Endothelial cell (in vitro differentiated cells): ENCODE data around the gene VAMP1. TPM values are rescaled to one million over a fixed set of nuclear protein-coding genes. Genes with fewer than 3 reads are reported as not detected.
A peak's percentile ranks its signal among the peaks of the same experiment; 100 is the strongest.

Source experiments
- DNase-seq: peaks from one replicate; pipeline ENCODE4 v3.0.0; 2021; ENCODE audit warnings: low spot score
- H3K27ac Mint-ChIP-seq: one replicate; pipeline ENCODE4 v1.8.0; 2021; ENCODE audit warnings: mixed read lengths, inconsistent platforms; ENCODE audit not compliant: unreplicated experiment
- H3K27me3 Mint-ChIP-seq: one replicate; pipeline ENCODE4 v1.8.0; 2021; ENCODE audit warnings: mild to moderate bottlenecking, moderate library complexity, mixed read lengths, inconsistent platforms; ENCODE audit not compliant: unreplicated experiment
- H3K36me3 Mint-ChIP-seq: one replicate; pipeline ENCODE4 v1.8.0; 2021; ENCODE audit warnings: mild to moderate bottlenecking, low read depth, mixed read lengths, inconsistent platforms; ENCODE audit not compliant: unreplicated experiment
- H3K4me1 Mint-ChIP-seq: one replicate; pipeline ENCODE4 v1.8.0; 2021; ENCODE audit warnings: mild to moderate bottlenecking, mixed read lengths, inconsistent platforms; ENCODE audit not compliant: unreplicated experiment
- H3K4me3 Mint-ChIP-seq: one replicate; pipeline ENCODE4 v1.8.0; 2021; ENCODE audit warnings: mild to moderate bottlenecking, mixed read lengths, inconsistent platforms; ENCODE audit not compliant: unreplicated experiment
- H3K9me3 Mint-ChIP-seq: one replicate; pipeline ENCODE4 v1.8.0; 2021; ENCODE audit warnings: mixed read lengths, inconsistent platforms; ENCODE audit not compliant: unreplicated experiment
- total RNA-seq: library from RNA; stranded (reverse); fragmentation: NEBNext Ultra II Directional; extraction: Animal tissue kit (Norgen Biotek cat#: 25700); gene quantifications from one replicate; pipeline ENCODE4 v1.2.1, GENCODE V29; 2021; ENCODE audit not compliant: unreplicated experiment
- TF ChIP-seq, protein P1 (sequence below): fragments of 200-600 bp; sonication (generic); IDR thresholded peaks from one replicate; pipeline ENCODE4 v1.5.0; 2021; ENCODE audit warnings: antibody characterized with exemption; ENCODE audit not compliant: unreplicated experiment

Gene VAMP1
- total RNA-seq, 1 donor from 2014 or later = 5.5 TPM

GRCh38 chr12:6460751-6461371, 9.6 kb downstream of the VAMP1 start:
- H3K9me3 Mint-ChIP-seq = no peaks in the 10 kb centered on the region
- peaks cover 52% of the 10 kb centered on the region for H3K4me1 Mint-ChIP-seq
- peaks cover 12% of the 10 kb centered on the region for H3K27me3 Mint-ChIP-seq
- peaks cover 31% of the 10 kb centered on the region for H3K36me3 Mint-ChIP-seq
- H3K27ac Mint-ChIP-seq = peak overlapping the region; percentile 40
- TF ChIP-seq, protein P1, sequence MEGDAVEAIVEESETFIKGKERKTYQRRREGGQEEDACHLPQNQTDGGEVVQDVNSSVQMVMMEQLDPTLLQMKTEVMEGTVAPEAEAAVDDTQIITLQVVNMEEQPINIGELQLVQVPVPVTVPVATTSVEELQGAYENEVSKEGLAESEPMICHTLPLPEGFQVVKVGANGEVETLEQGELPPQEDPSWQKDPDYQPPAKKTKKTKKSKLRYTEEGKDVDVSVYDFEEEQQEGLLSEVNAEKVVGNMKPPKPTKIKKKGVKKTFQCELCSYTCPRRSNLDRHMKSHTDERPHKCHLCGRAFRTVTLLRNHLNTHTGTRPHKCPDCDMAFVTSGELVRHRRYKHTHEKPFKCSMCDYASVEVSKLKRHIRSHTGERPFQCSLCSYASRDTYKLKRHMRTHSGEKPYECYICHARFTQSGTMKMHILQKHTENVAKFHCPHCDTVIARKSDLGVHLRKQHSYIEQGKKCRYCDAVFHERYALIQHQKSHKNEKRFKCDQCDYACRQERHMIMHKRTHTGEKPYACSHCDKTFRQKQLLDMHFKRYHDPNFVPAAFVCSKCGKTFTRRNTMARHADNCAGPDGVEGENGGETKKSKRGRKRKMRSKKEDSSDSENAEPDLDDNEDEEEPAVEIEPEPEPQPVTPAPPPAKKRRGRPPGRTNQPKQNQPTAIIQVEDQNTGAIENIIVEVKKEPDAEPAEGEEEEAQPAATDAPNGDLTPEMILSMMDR = no peak
- H3K4me3 Mint-ChIP-seq = no peak overlapping the region
- DNase-seq = no peak

- Mint-ChIP-seq H3K4me1 (peaks cover 43% of the 10 kb centered on the region), H3K4me3 (no peak overlapping the region), H3K36me3 (peaks cover 22% of the 10 kb centered on the region), H3K9me3 (no peaks in the 10 kb centered on the region), H3K27me3 (peaks cover 12% of the 10 kb centered on the region), H3K27ac (no peak overlapping the region)
- DNase-seq = no peak
- TF ChIP-seq, protein P1 = no peak
Measured at GRCh38 chr12:6459004-6459337, 11.5 kb downstream of the VAMP1 start.

DNA sequence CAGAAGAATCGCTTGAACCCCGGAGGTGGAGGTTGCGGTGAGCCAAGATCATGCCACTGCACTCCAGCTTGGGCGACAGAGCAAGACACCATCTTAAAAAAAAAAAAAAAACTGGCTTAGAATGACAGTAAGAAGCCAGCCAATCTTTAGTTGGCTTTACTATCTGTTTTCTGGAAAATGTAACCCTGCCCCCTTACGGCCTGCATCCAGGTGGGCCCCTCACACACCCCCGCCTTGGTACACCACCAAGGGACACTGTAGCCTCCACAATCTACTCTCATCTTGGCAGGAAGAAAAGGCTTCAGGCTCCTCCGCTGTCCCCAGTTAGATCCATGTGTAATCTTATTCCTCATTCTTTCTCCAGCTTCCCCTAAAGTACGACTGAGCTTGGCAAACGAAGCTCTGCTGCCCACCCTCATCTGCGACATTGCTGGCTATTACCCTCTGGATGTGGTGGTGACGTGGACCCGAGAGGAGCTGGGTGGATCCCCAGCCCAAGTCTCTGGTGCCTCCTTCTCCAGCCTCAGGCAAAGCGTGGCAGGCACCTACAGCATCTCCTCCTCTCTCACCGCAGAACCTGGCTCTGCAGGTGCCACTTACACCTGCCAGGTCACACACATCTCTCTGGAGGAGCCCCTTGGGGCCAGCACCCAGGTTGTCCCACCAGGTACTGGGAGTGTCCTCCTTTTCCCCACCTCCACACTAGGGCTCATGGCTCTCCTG, 12.0 kb downstream of the VAMP1 start:
- TF ChIP-seq, protein P1 = no peak
- no peak overlapping the region for H3K4me3 Mint-ChIP-seq
- H3K27ac Mint-ChIP-seq = no peak overlapping the region
- no peak for DNase-seq
- H3K27me3 Mint-ChIP-seq = peaks cover 12% of the 10 kb centered on the region
- peaks cover 43% of the 10 kb centered on the region for H3K4me1 Mint-ChIP-seq
- H3K9me3 Mint-ChIP-seq = no peaks in the 10 kb centered on the region
- peaks cover 22% of the 10 kb centered on the region for H3K36me3 Mint-ChIP-seq

DNA sequence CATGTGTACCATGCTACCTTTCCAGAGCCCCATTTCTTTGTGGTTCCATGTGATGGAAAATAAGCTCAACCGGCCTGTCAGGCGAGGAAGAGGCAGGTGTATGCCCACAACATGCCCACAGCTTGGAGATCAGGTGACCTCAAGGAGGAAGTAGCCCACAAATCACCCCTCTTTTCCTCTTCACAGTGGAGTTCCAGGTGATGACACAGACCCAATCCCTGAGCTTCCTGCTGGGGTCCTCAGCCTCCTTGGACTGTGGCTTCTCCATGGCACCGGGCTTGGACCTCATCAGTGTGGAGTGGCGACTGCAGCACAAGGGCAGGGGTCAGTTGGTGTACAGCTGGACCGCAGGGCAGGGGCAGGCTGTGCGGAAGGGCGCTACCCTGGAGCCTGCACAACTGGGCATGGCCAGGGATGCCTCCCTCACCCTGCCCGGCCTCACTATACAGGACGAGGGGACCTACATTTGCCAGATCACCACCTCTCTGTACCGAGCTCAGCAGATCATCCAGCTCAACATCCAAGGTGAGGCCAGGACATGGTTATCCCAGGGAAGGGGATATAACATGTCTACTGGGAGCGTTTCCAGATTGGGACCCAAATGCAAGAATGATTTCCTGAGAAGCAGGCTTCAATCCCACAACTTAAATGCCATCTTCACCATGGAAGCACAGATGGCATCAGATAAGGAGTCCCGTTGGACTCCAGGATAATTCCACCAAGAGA, 13.1 kb downstream of the VAMP1 start:
- Mint-ChIP-seq H3K27ac (no peak overlapping the region), H3K9me3 (no peaks in the 10 kb centered on the region), H3K4me3 (no peak overlapping the region), H3K27me3 (peaks cover 12% of the 10 kb centered on the region), H3K36me3 (peaks cover 21% of the 10 kb centered on the region), H3K4me1 (peaks cover 39% of the 10 kb centered on the region)
- no peak for DNase-seq
- TF ChIP-seq, protein P1 = no peak
